Activated T-helper 1 cell treated with anti-CD3 and anti-CD28 coated beads, Interleukin-2, amount 50 U/mL, for 16 hours (primary cell): ENCODE results near the gene KDM1B.

Source experiments
- DNase-seq, 2 donors: peaks; one replicate each; pipeline ENCODE4 v3.0.0-alpha.2; 2020; ENCODE audit warnings: low read depth in 1 of 2, low spot score in 1 of 2

KDM1B gene

GRCh38 chr6:18259675-18260447, 104.6 kb downstream of the KDM1B start:
- DNase-seq: no peak

GRCh38 chr6:18260448-18261106, 105.4 kb downstream of the KDM1B start:
- no peak for DNase-seq

- no peak for DNase-seq
Measured at GRCh38 chr6:18261877-18262276, 106.7 kb downstream of the KDM1B start.

- peak in 1 of 2 donors; percentile 25 for DNase-seq
Measured at GRCh38 chr6:18262702-18263417, 107.6 kb downstream of the KDM1B start.

- DNase-seq: no peak
Measured at GRCh38 chr6:18263418-18264218, 108.4 kb downstream of the KDM1B start.

- peak; percentile 53 to 74 for DNase-seq
Measured at GRCh38 chr6:18264219-18264922, 109.1 kb downstream of the KDM1B start, which contains the start of gene DEK. Gene DEK, minus strand, starts transcription at chr6:18264530. Its CDS starts 543 bp downstream, at chr6:18263987.

- DNase-seq: no peak
Measured at GRCh38 chr6:18264923-18265377, 109.7 kb downstream of the KDM1B start.

GRCh38 chr6:18265787-18266522, 110.7 kb downstream of the KDM1B start:
- DNase-seq: no peak

- DNase-seq: no peak
Measured at GRCh38 chr6:18266523-18266912, 111.3 kb downstream of the KDM1B start.

- no peak for DNase-seq
Measured at GRCh38 chr6:18268066-18268465, 112.8 kb downstream of the KDM1B start.

GRCh38 chr6:18269253-18269652, 114.0 kb downstream of the KDM1B start:
- DNase-seq: no peak

- no peak for DNase-seq
Measured at GRCh38 chr6:18269717-18270116, 114.5 kb downstream of the KDM1B start.

- DNase-seq: no peak
Measured at GRCh38 chr6:18270216-18270615, 115.0 kb downstream of the KDM1B start.
